Measurements from ENCODE around the gene PTCD2.

Gene PTCD2

GRCh38 chr5:72298136-72298535 lies 22.0 kb upstream of the PTCD2 start:
- DNase-seq = peak; percentile 19 to 34

GRCh38 chr5:72298711-72299110 lies 21.5 kb upstream of the PTCD2 start:
- peak in 1 of 2 experiments; percentile 2 for DNase-seq

- no peak for DNase-seq
Observed at GRCh38 chr5:72300590-72301339, 19.4 kb upstream of the PTCD2 start.

GRCh38 chr5:72301557-72301956 lies 18.6 kb upstream of the PTCD2 start:
- peak; percentile 54 to 65 for DNase-seq

GRCh38 chr5:72302171-72302570 lies 18.0 kb upstream of the PTCD2 start:
- no peak for DNase-seq

- no peak for DNase-seq
Observed at GRCh38 chr5:72305194-72306142, 14.7 kb upstream of the PTCD2 start.

GRCh38 chr5:72307573-72307967 lies 12.6 kb upstream of the PTCD2 start:
- no peak for DNase-seq

- DNase-seq = peak; percentile 91 to 96
Observed at GRCh38 chr5:72307968-72308852, 12.0 kb upstream of the PTCD2 start.

GRCh38 chr5:72308853-72309191 lies 11.4 kb upstream of the PTCD2 start:
- no peak for DNase-seq

- no peak for DNase-seq
Observed at GRCh38 chr5:72313141-72313540, 7.0 kb upstream of the PTCD2 start.

GRCh38 chr5:72314571-72315172 lies 5.5 kb upstream of the PTCD2 start:
- DNase-seq = no peak

- peak in 1 of 2 experiments; percentile 30 for DNase-seq
Observed at GRCh38 chr5:72319435-72319975, 668 bp upstream of the PTCD2 start.

- no peak for DNase-seq
Observed at GRCh38 chr5:72324189-72324825, 4.1 kb downstream of the PTCD2 start.

- no peak for DNase-seq
Observed at GRCh38 chr5:72325566-72326305, 5.6 kb downstream of the PTCD2 start.

- DNase-seq = no peak
Observed at GRCh38 chr5:72326306-72326649, 6.1 kb downstream of the PTCD2 start.

- no peak for DNase-seq
Observed at GRCh38 chr5:72328172-72328571, 8.0 kb downstream of the PTCD2 start.

- no peak for DNase-seq
Observed at GRCh38 chr5:72330712-72331111, 10.5 kb downstream of the PTCD2 start.

GRCh38 chr5:72337159-72337558 lies 17.0 kb downstream of the PTCD2 start:
- DNase-seq = no peak

- no peak for DNase-seq
Observed at GRCh38 chr5:72338689-72339209, 18.6 kb downstream of the PTCD2 start.

GRCh38 chr5:72346398-72346797 lies 26.2 kb downstream of the PTCD2 start:
- DNase-seq = no peak

- DNase-seq = no peak
Observed at GRCh38 chr5:72347801-72348308, 27.7 kb downstream of the PTCD2 start.
